Gastrocnemius medialis (tissue), 4 donors: Measurements from ENCODE around the gene SERPINE2.

Experiments used
- POLR2A ChIP-seq, 2 donors: fragments of 450-650 bp; IDR thresholded peaks; one replicate each; pipeline ENCODE4 v1.6.1; 2017; ENCODE audit warnings: antibody characterized with exemption in 2 of 2, mild to moderate bottlenecking in 2 of 2, moderate library complexity in 2 of 2
- TF ChIP-seq, protein P1 (sequence below), 5 experiments: fragments of 450-650 bp in 3 of 5; fragments of 200-600 bp in 2 of 5; sonication (generic) in 2 of 5; IDR thresholded peaks in 4 of 5; conservative IDR thresholded peaks in 1 of 5; 1 replicate in 4 of 5; 2 replicates in 1 of 5; pipeline ENCODE4 v1.5.1; 2016 to 2019; ENCODE audit warnings: antibody characterized with exemption in 5 of 5, mild to moderate bottlenecking in 3 of 5, moderate library complexity in 3 of 5

DNA sequence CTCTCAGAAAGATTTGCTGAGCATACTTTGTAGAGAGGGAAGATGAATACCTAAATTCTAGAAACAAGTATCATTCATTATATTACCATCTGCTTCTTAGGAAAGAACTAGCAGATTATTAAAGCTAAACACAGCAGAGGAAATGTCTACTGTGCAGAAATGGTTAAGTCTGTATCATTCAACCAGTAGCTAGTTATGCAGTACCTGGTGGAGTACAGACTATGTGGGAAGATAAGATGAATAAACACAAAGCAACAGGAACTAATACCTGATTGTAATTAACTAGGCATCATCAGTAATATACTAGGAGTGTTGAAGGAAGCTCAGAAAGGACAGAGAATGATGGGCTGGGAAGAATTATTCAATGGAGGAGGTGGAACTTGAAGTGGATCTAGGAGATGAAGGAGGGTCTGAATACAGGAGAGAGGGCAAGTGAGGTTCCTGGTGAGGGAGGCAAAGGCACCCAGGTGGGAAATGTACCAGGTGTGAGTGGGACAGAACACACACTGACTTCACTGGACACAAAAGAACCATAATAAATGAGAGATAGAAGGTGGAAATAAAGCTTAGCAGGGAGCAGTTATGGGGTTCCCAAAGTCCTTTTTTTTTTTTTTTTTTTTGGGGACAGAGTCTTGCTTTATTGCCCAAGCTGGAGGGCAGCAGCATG lies 103.5 kb downstream of the SERPINE2 start:
- TF ChIP-seq, protein P1, sequence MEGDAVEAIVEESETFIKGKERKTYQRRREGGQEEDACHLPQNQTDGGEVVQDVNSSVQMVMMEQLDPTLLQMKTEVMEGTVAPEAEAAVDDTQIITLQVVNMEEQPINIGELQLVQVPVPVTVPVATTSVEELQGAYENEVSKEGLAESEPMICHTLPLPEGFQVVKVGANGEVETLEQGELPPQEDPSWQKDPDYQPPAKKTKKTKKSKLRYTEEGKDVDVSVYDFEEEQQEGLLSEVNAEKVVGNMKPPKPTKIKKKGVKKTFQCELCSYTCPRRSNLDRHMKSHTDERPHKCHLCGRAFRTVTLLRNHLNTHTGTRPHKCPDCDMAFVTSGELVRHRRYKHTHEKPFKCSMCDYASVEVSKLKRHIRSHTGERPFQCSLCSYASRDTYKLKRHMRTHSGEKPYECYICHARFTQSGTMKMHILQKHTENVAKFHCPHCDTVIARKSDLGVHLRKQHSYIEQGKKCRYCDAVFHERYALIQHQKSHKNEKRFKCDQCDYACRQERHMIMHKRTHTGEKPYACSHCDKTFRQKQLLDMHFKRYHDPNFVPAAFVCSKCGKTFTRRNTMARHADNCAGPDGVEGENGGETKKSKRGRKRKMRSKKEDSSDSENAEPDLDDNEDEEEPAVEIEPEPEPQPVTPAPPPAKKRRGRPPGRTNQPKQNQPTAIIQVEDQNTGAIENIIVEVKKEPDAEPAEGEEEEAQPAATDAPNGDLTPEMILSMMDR (IDR thresholded peaks at IDR 0.05 in 4 of 5, conservative IDR thresholded peaks at IDR 0.05 in 1 of 5) = no peak
- no peak for TF ChIP-seq POLR2A (IDR thresholded peaks at IDR 0.05)
